HPDE6-E6E7 (cell line): ENCODE data around the gene DHRS4L2.

Experiments
- DNase-seq: peaks from one replicate; pipeline ENCODE4 v3.0.0; 2011; ENCODE audit warnings: missing footprints; ENCODE audit errors: extremely low spot score

The DHRS4L2 gene

DNA sequence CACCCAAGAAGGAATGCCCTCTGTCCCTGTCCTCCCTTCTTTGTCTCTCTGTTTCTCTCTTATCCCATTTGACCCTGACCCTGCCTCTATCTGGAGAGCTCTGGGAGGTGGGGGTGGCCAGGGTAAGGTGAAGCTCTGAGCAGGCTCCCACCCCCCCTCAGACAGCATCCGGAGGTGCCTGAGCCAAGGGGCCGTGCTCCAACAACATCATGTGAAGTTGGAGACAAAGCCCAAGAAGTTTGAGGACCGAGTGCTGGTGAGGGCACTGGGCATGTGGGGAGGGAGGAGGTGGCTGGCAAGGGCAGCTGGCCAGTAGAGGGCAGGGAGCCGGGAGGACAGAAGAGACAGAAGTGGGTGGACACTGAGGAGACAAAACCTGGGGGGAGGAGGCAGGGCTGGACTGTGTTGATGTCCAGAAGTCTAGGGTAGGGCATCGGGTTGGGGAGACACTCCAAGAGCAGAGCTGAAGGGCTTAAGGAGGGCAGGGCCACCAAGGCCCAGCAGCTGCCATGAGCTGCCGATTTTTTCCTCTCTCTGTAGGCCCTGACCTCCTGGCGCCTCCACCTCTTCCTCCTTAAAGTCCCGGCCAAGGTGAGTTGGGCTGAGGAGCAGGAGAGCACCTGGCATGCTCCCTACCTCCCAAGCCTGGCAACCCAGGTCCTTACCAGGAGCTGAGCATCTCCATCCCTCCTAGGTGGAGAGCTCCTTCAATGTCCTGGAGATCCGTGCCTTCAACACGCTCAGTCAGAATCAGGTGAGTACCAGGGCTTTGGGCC, 65.0 kb downstream of the DHRS4L2 start:
- no peak for DNase-seq

GRCh38 chr14:24054324-24054641, 65.6 kb downstream of the DHRS4L2 start:
- no peak for DNase-seq

GRCh38 chr14:24054646-24055045, 65.9 kb downstream of the DHRS4L2 start:
- DNase-seq, result no peak
